GM12878 (cell line): ENCODE data around the gene TEX261. TPM values are rescaled to one million over a fixed set of nuclear protein-coding genes. Genes with fewer than 3 reads are reported as not detected.

ENCODE experiments used
- ATAC-seq: fragments of 200-7000 bp; cut with Tn5 transposase; 3 replicates; pipeline ENCODE4 v1.9.1; 2020; ENCODE audit warnings: mild to moderate bottlenecking, moderate library complexity
- BruUV-seq: library from RNA; stranded (reverse); fragments of 400-500 nt; replicated peaks from 2 replicates; lab custom pipeline; 2021; lab: Mats Ljungman, UMichigan
- CTCF ChIA-PET: fragments of 300-600 bp; sonication (Branson Sonifier 250); formaldehyde crosslinking; extraction: SDS; loops from one replicate; lab custom pipeline; 2021; ENCODE audit warnings: inconsistent platforms; lab: Yijun Ruan, JAX
- POLR2A ChIA-PET: fragments of 350-600 bp; formaldehyde crosslinking; extraction: SDS; loops from one replicate; lab custom pipeline; 2021; ENCODE audit warnings: inconsistent platforms; lab: Charles Lee
- RAD21 ChIA-PET: fragments of 300-600 bp; sonication (Branson Sonifier 250); formaldehyde crosslinking; loops from one replicate; lab custom pipeline; 2023; ENCODE audit warnings: antibody characterized with exemption; ENCODE audit not compliant: unreplicated experiment; lab: Charles Lee
- SMC1A ChIA-PET: fragments of 300-600 bp; sonication (Branson Sonifier 250); formaldehyde crosslinking; loops from one replicate; lab custom pipeline; 2023; ENCODE audit not compliant: unreplicated experiment, uncharacterized antibody; lab: Charles Lee
- DNase-seq: peaks from one replicate; pipeline ENCODE4 v3.0.0-alpha.2; 2011; ENCODE audit warnings: low read depth, low spot score
- FAIRE-seq: peaks from 3 replicates; lab custom pipeline; 2011; peaks lifted over from hg19 to GRCh38; lab: Jason Lieb, UNC
- H2AFZ ChIP-seq: 2 replicates; pipeline ENCODE4 v1.6.0; 2011; ENCODE audit warnings: low read depth, low read length, control low read depth; ENCODE audit not compliant: control insufficient read depth
- H3K27ac ChIP-seq: 2 replicates; pipeline ENCODE4 v1.5.1; 2011; ENCODE audit warnings: control low read depth; ENCODE audit not compliant: control insufficient read depth, insufficient read depth
- H3K27me3 ChIP-seq, 2 experiments: replicated peaks in 1 of 2; 2 replicates each; pipeline versions ENCODE4 v1.6.0 to v1.6.1; 2011; ENCODE audit warnings: low read length in 1 of 2; ENCODE audit not compliant: control insufficient read depth in 2 of 2, insufficient read depth in 2 of 2
- H3K36me3 ChIP-seq, 2 experiments: 2 replicates each; pipeline ENCODE4 v1.5.1; 2011; ENCODE audit warnings: low read length in 1 of 2; ENCODE audit not compliant: control insufficient read depth in 2 of 2, insufficient read depth in 2 of 2
- H3K4me1 ChIP-seq: 2 replicates; pipeline ENCODE4 v1.6.1; 2011; ENCODE audit warnings: mild to moderate bottlenecking, low read length, moderate library complexity, mixed read lengths; ENCODE audit not compliant: control insufficient read depth, insufficient read depth
- H3K4me2 ChIP-seq: 2 replicates; pipeline ENCODE4 v1.6.0; 2011; ENCODE audit warnings: control low read depth; ENCODE audit not compliant: control insufficient read depth, insufficient read depth
- H3K4me3 ChIP-seq: fragments of 200-600 bp; sonication (generic); 2 replicates; pipeline ENCODE4 v1.5.1; 2016
- H3K79me2 ChIP-seq: 2 replicates; pipeline ENCODE4 v1.6.0; 2011; ENCODE audit warnings: low read length; ENCODE audit not compliant: control insufficient read depth, insufficient read depth
- H3K9ac ChIP-seq: 2 replicates; pipeline ENCODE4 v1.8.0; 2011; ENCODE audit warnings: low read length, control low read depth, mixed read lengths; ENCODE audit not compliant: control insufficient read depth, insufficient read depth
- H3K9me3 ChIP-seq: replicated peaks from 3 replicates; pipeline ENCODE4 v1.5.1; 2011; ENCODE audit warnings: mild to moderate bottlenecking, low read length; ENCODE audit not compliant: control insufficient read depth, insufficient read depth
- H4K20me1 ChIP-seq: 2 replicates; pipeline ENCODE4 v1.6.0; 2011; ENCODE audit not compliant: control insufficient read depth, insufficient read depth
- ATF3 ChIP-seq: IDR thresholded peaks from 2 replicates; pipeline ENCODE4 v1.6.1; 2011; ENCODE audit warnings: low read depth, mild to moderate bottlenecking, low read length, moderate library complexity, borderline replicate concordance; ENCODE audit errors: extremely low read depth
- BACH1 ChIP-seq: fragments of 450-650 bp; IDR thresholded peaks from 2 replicates; pipeline ENCODE4 v1.6.1; 2017; ENCODE audit warnings: mild to moderate bottlenecking, borderline replicate concordance
- BCL3 ChIP-seq: IDR thresholded peaks from 2 replicates; pipeline ENCODE4 v1.6.1; 2011; ENCODE audit warnings: borderline replicate concordance, low read depth, mild to moderate bottlenecking, moderate library complexity, low read length; ENCODE audit not compliant: insufficient read depth, poor library complexity, severe bottlenecking
- BHLHE40 ChIP-seq, 2 experiments: fragments of 450-650 bp in 1 of 2; IDR thresholded peaks; 2 replicates each; pipeline ENCODE4 v1.6.1; 2011 to 2017; ENCODE audit warnings: low read depth in 2 of 2, borderline replicate concordance in 1 of 2, improper control_type of control experiment in 1 of 2, low read length in 1 of 2, mild to moderate bottlenecking in 1 of 2
- CREM ChIP-seq: IDR thresholded peaks from 2 replicates; pipeline ENCODE4 v1.6.1; 2014; ENCODE audit warnings: antibody characterized with exemption, low read depth
- HDGF ChIP-seq: fragments of 450-650 bp; IDR thresholded peaks from 2 replicates; pipeline ENCODE4 v1.6.1; 2016; ENCODE audit warnings: antibody characterized with exemption
- MEF2B ChIP-seq: fragments of 450-650 bp; IDR thresholded peaks from 2 replicates; pipeline ENCODE4 v1.6.1; 2018; ENCODE audit warnings: mild to moderate bottlenecking, moderate library complexity; ENCODE audit not compliant: partially characterized antibody, poor library complexity, severe bottlenecking
- MTA2 ChIP-seq: fragments of 450-650 bp; IDR thresholded peaks from 2 replicates; pipeline ENCODE4 v1.6.1; 2016; ENCODE audit warnings: low read depth, mild to moderate bottlenecking, moderate library complexity
- RAD21 ChIP-seq: IDR thresholded peaks from 2 replicates; pipeline ENCODE4 v1.6.1; 2011; ENCODE audit warnings: mild to moderate bottlenecking, low read depth, low read length, moderate library complexity; ENCODE audit not compliant: insufficient read depth
- SMAD5 ChIP-seq: IDR thresholded peaks from 2 replicates; pipeline ENCODE4 v1.6.1; 2016; ENCODE audit warnings: antibody characterized with exemption, low read depth
- SMARCA5 ChIP-seq: fragments of 450-650 bp; IDR thresholded peaks from 2 replicates; pipeline ENCODE4 v1.6.1; 2017; ENCODE audit warnings: mild to moderate bottlenecking
- ZZZ3 ChIP-seq: IDR thresholded peaks from 2 replicates; pipeline ENCODE4 v1.6.1; 2011; ENCODE audit warnings: low read depth; ENCODE audit not compliant: control insufficient read depth, insufficient read length
- WGBS: methylation state at CpG from one replicate; pipeline ENCODE4 v1.1.6; 2016; ENCODE audit warnings: low lambda C conversion rate; ENCODE audit not compliant: insufficient replicate concordance, insufficient coverage; ENCODE audit errors: missing lambda C conversion rate; 5-methylcytosine and 5-hydroxymethylcytosine counted together
- in situ Hi-C: fragments of 300-500 bp; cut with MboI; formaldehyde crosslinking; loops from 9 replicates; pipeline ENCODE4 v1.14.3; 2018; ENCODE audit warnings: mixed read lengths
- intact Hi-C: fragments of 100-400 bp; cut with micrococcal nuclease; formaldehyde crosslinking; loops from one replicate; pipeline ENCODE4 v1.14.2; 2022; ENCODE audit not compliant: unreplicated experiment
- polyA plus RNA-seq, 11 experiments: library from polyadenylated mRNA; depleted of rRNA in 4 of 11; unstranded in 6 of 11; stranded (reverse) in 5 of 11; fragments of >200 nt; fragmentation: Nextera tagmentation in 4 of 11; fragmentation: Illumina TruSeq in 1 of 11; extraction: Ambion mirVana in 4 of 11; extraction: Trizol in 1 of 11; gene quantifications; 1 replicate in 1 of 11; 2 replicates in 10 of 11; pipeline versions ENCODE4 v1.2.1 to v1.2.3, GENCODE V29; 2011 to 2016; ENCODE audit warnings: inconsistent platforms in 2 of 11, missing spikeins in 2 of 11, low read depth in 1 of 11
- total RNA-seq, 4 experiments: library from RNA; depleted of rRNA in 3 of 4; stranded (reverse); fragments of >200 nt in 3 of 4; fragmentation: Illumina TruSeq in 1 of 4; extraction: Trizol in 1 of 4; gene quantifications; 2 replicates each; pipeline versions ENCODE4 v1.2.1 to v1.2.3, GENCODE V29; 2013 to 2021
- TF ChIP-seq, protein P1 (sequence below): fragments of 450-650 bp; IDR thresholded peaks from 2 replicates; pipeline ENCODE4 v1.6.1; 2014; ENCODE audit warnings: mild to moderate bottlenecking
- TF ChIP-seq, protein P2 (sequence below): fragments of 450-650 bp; formaldehyde crosslinking; IDR thresholded peaks from 2 replicates; pipeline ENCODE4 v1.4.0; 2022; ENCODE audit warnings: mild to moderate bottlenecking, moderate library complexity

TEX261 gene
- total and polyA plus RNA-seq, 10 of the 15 experiments (the other 5 are each of a cell fraction or from before 2014, with no cell fraction given) = 5.5 to 75.6 (median 40.3) TPM

- TF ChIP-seq BCL3 (no peak), SMAD5 (no peak), BACH1 (no peak), CREM (no peak)
- TF ChIP-seq, protein P1, sequence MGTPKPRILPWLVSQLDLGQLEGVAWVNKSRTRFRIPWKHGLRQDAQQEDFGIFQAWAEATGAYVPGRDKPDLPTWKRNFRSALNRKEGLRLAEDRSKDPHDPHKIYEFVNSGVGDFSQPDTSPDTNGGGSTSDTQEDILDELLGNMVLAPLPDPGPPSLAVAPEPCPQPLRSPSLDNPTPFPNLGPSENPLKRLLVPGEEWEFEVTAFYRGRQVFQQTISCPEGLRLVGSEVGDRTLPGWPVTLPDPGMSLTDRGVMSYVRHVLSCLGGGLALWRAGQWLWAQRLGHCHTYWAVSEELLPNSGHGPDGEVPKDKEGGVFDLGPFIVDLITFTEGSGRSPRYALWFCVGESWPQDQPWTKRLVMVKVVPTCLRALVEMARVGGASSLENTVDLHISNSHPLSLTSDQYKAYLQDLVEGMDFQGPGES = no peak
Measured at GRCh38 chr2:70939001-70939838, 55.5 kb downstream of the TEX261 start (continued).

DNA sequence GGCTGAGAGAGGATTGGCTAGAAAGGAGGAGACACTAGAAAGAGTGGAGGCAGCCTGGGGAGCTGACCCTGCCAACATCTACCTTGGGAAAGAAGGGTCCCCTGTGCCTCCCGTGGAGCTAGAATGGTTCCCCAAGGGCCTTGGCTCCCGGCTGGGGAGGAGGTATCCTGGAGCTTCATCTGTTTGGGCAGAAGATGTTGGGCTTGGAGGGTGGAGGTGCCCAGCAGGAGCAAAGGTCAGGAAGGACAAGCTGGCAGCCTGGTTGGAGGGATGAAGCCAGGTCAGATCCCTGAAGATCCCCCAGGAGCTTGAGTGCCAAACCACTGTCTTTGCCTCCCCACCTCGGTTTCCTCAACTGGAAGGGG, 56.1 kb downstream of the TEX261 start:
- POLR2A ChIA-PET = no interaction called here
- Histone ChIP-seq H3K4me1 (no peaks in the 10 kb centered on the region), H3K27ac (no peak overlapping the region), H3K36me3 (no peaks in the 10 kb centered on the region), H3K27me3 (peaks cover 0 to 4% of the 10 kb centered on the region in 2 experiments; a peak in 2 of 4 replicates), H3K79me2 (no peaks in the 10 kb centered on the region), H3K9me3 (no peaks in the 10 kb centered on the region), H2AFZ (no peak overlapping the region), H3K4me3 (no peak overlapping the region), H3K9ac (no peak overlapping the region), H4K20me1 (no peaks in the 10 kb centered on the region), H3K4me2 (no peak overlapping the region)
- RAD21 ChIA-PET = no interaction called here
- DNase-seq = no peak
- WGBS = 18% methylated on average over 3 of the region's 3 CpGs
- SMC1A ChIA-PET = no interaction called here
- intact Hi-C loops (no loop called here), in situ Hi-C loops (no loop called here)
- no peak for FAIRE-seq
- ATAC-seq = no peak
- CTCF ChIA-PET = interaction anchor here (0.6 to 1.8 kb wide), 2 partner anchors 10 to 339 kb away, joined by 3 to 4 read pairs; no protein-coding TSS in a partner anchor
- no TSS peak for BruUV-seq
- TF ChIP-seq MTA2 = no peak
- TF ChIP-seq HDGF = no peak
- TF ChIP-seq, protein P2, sequence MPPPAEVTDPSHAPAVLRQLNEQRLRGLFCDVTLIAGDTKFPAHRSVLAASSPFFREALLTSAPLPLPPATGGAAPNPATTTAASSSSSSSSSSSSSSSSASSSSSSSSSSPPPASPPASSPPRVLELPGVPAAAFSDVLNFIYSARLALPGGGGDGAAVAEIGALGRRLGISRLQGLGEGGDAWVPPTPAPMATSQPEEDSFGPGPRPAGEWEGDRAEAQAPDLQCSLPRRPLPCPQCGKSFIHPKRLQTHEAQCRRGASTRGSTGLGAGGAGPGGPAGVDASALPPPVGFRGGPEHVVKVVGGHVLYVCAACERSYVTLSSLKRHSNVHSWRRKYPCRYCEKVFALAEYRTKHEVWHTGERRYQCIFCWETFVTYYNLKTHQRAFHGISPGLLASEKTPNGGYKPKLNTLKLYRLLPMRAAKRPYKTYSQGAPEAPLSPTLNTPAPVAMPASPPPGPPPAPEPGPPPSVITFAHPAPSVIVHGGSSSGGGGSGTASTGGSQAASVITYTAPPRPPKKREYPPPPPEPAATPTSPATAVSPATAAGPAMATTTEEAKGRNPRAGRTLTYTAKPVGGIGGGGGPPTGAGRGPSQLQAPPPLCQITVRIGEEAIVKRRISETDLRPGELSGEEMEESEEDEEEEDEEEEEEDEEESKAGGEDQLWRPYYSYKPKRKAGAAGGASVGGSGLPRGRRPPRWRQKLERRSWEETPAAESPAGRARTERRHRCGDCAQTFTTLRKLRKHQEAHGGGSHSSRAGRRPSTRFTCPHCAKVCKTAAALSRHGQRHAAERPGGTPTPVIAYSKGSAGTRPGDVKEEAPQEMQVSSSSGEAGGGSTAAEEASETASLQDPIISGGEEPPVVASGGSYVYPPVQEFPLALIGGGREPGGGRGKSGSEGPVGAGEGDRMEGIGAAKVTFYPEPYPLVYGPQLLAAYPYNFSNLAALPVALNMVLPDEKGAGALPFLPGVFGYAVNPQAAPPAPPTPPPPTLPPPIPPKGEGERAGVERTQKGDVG (CRISPR knock-in tag) = no peak
- no peak for TF ChIP-seq ATF3
- TF ChIP-seq ZZZ3 = no peak
- TF ChIP-seq SMARCA5 = no peak
- no peak for TF ChIP-seq RAD21
- no peak for TF ChIP-seq MEF2B
- no peak for TF ChIP-seq BHLHE40 (IDR thresholded peaks at IDR 0.05; ENCODE audit: borderline replicate concordance in 1 of 2, low read depth in 2 of 2, low read length in 1 of 2)
